ENCODE data around the gene FSTL3. TPM values are rescaled to one million over a fixed set of nuclear protein-coding genes. Genes with fewer than 3 reads are reported as not detected.

FSTL3 gene
- total RNA-seq, 1 donor from 2014 or later, result 312 TPM

GRCh38 chr19:660793-661426, 15.3 kb upstream of the FSTL3 start:
- no peak for DNase-seq (ENCODE audit: low spot score)
- H3K9me3 Mint-ChIP-seq (ENCODE audit: low read depth), result no peaks in the 10 kb centered on the region
- TF ChIP-seq CTCF (IDR thresholded peaks at IDR 0.05), result no peak
- H3K4me3 Mint-ChIP-seq (ENCODE audit: unreplicated experiment), result peak overlapping the region; percentile 78
- H3K4me1 Mint-ChIP-seq (ENCODE audit: low read depth), result peaks cover 40% of the 10 kb centered on the region
- H3K36me3 Mint-ChIP-seq (ENCODE audit: low read depth), result no peaks in the 10 kb centered on the region
- peak overlapping the region; percentile 63 for H3K27ac Mint-ChIP-seq (ENCODE audit: unreplicated experiment)
- no peaks in the 10 kb centered on the region for H3K27me3 Mint-ChIP-seq (ENCODE audit: low read depth)

GRCh38 chr19:661427-662196, 14.6 kb upstream of the FSTL3 start:
- TF ChIP-seq CTCF (IDR thresholded peaks at IDR 0.05), result no peak
- H3K4me3 Mint-ChIP-seq (ENCODE audit: unreplicated experiment), result peak overlapping the region; percentile 78
- DNase-seq (ENCODE audit: low spot score), result no peak
- peaks cover 40% of the 10 kb centered on the region for H3K4me1 Mint-ChIP-seq (ENCODE audit: low read depth)
- H3K27ac Mint-ChIP-seq (ENCODE audit: unreplicated experiment), result peak overlapping the region; percentile 80
- H3K9me3 Mint-ChIP-seq (ENCODE audit: low read depth), result no peaks in the 10 kb centered on the region
- no peaks in the 10 kb centered on the region for H3K36me3 Mint-ChIP-seq (ENCODE audit: low read depth)
- no peaks in the 10 kb centered on the region for H3K27me3 Mint-ChIP-seq (ENCODE audit: low read depth)

- Mint-ChIP-seq H3K4me1 (ENCODE audit: low read depth) (peaks cover 40% of the 10 kb centered on the region), H3K36me3 (ENCODE audit: low read depth) (no peaks in the 10 kb centered on the region), H3K9me3 (ENCODE audit: low read depth) (no peaks in the 10 kb centered on the region), H3K4me3 (ENCODE audit: unreplicated experiment) (peak overlapping the region; percentile 78), H3K27ac (ENCODE audit: unreplicated experiment) (peak overlapping the region; percentile 80), H3K27me3 (ENCODE audit: low read depth) (no peaks in the 10 kb centered on the region)
- no peak for DNase-seq (ENCODE audit: low spot score)
- TF ChIP-seq CTCF (IDR thresholded peaks at IDR 0.05), result no peak
Observed at GRCh38 chr19:662207-662961, 13.8 kb upstream of the FSTL3 start.

GRCh38 chr19:662962-663681, 13.1 kb upstream of the FSTL3 start, which contains the start of gene RNF126:
Gene RNF126, minus strand, starts transcription at chr19:663214. Its CDS starts 93 bp downstream, at chr19:663121.
- Mint-ChIP-seq H3K9me3 (ENCODE audit: low read depth) (no peaks in the 10 kb centered on the region), H3K4me1 (ENCODE audit: low read depth) (peaks cover 40% of the 10 kb centered on the region), H3K27ac (ENCODE audit: unreplicated experiment) (peak within 1 kb of the TSS; percentile 80), H3K27me3 (ENCODE audit: low read depth) (no peaks in the 10 kb centered on the region), H3K36me3 (ENCODE audit: low read depth) (no peaks in the 10 kb centered on the region), H3K4me3 (ENCODE audit: unreplicated experiment) (peak within 1 kb of the TSS; percentile 78)
- TF ChIP-seq CTCF (IDR thresholded peaks at IDR 0.05), result no peak
- no peak for DNase-seq (ENCODE audit: low spot score)

All from chondrocyte (in vitro differentiated cells).